ENCODE measurements around the gene TMEM234.

- no peak for TF ChIP-seq CTCF (IDR thresholded peaks at IDR 0.05; ENCODE audit: low read length)
- no peak for TF ChIP-seq EZH2 (optimal IDR thresholded peaks at IDR 0.05; ENCODE audit: low read depth, low read length)
- TF ChIP-seq EZH2phosphoT487 (IDR thresholded peaks at IDR 0.05; ENCODE audit: low read length), result no peak
These were observed 26.6 kb downstream of the TMEM234 start for GRCh38 chr1:32195531-32195930.
